Measurements from ENCODE around the gene TOGARAM2.

- TF ChIP-seq KDM1A (IDR thresholded peaks at IDR 0.05; ENCODE audit: borderline replicate concordance) (no peak), MAX (IDR thresholded peaks at IDR 0.05; ENCODE audit: low read depth, low read length) (no peak)
These were observed 28.9 kb downstream of the TOGARAM2 start for GRCh38 chr2:29009711-29010677.
